Sigmoid colon (tissue), 7 donors: ENCODE measurements around the gene ASCL2. TPM values are rescaled to one million over a fixed set of nuclear protein-coding genes. Genes with fewer than 3 reads are reported as not detected.

Experiments
- DNase-seq: peaks from one replicate; pipeline ENCODE4 v3.0.0-alpha.2; 2019
- H3K27ac ChIP-seq, 4 donors: fragments of 200-600 bp; sonication (generic); one replicate each; pipeline ENCODE4 v1.5.1; 2016 to 2019; ENCODE audit warnings: mild to moderate bottlenecking in 1 of 4
- H3K27me3 ChIP-seq, 3 donors: fragments of 200-600 bp; sonication (generic); one replicate each; pipeline ENCODE4 v1.5.1; 2019; ENCODE audit warnings: mild to moderate bottlenecking in 1 of 3
- H3K36me3 ChIP-seq, 4 donors: fragments of 200-600 bp; sonication (generic); one replicate each; pipeline ENCODE4 v1.5.1; 2016 to 2019
- H3K4me1 ChIP-seq, 4 donors: fragments of 200-600 bp; sonication (generic); one replicate each; pipeline ENCODE4 v1.5.1; 2017 to 2019
- H3K4me3 ChIP-seq, 4 donors: fragments of 200-600 bp; sonication (generic); one replicate each; pipeline ENCODE4 v1.5.1; 2017 to 2019; ENCODE audit warnings: mild to moderate bottlenecking in 2 of 4, moderate library complexity in 1 of 4
- H3K9me3 ChIP-seq, 4 donors: fragments of 200-600 bp in 3 of 4; sonication (generic) in 3 of 4; one replicate each; pipeline versions ENCODE4 v1.5.1 to v1.6.1; 2013 to 2019
- CTCF ChIP-seq, 4 experiments: fragments of 450-650 bp in 3 of 4; fragments of 200-600 bp in 1 of 4; IDR thresholded peaks; one replicate each; pipeline ENCODE4 v1.5.1; 2016 to 2019; ENCODE audit warnings: antibody characterized with exemption in 4 of 4, mild to moderate bottlenecking in 3 of 4, moderate library complexity in 2 of 4
- EP300 ChIP-seq, 4 donors: sonication (generic); formaldehyde crosslinking; IDR thresholded peaks; one replicate each; pipeline ENCODE4 v1.6.1; 2017; ENCODE audit warnings: antibody characterized with exemption in 4 of 4
- POLR2A ChIP-seq, 2 donors: fragments of 450-650 bp; IDR thresholded peaks; one replicate each; pipeline ENCODE4 v1.6.1; 2016; ENCODE audit warnings: antibody characterized with exemption in 2 of 2, mild to moderate bottlenecking in 2 of 2, moderate library complexity in 2 of 2
- POLR2AphosphoS5 ChIP-seq, 4 donors: sonication (generic); formaldehyde crosslinking; IDR thresholded peaks; one replicate each; pipeline ENCODE4 v1.6.1; 2017; ENCODE audit warnings: antibody characterized with exemption in 4 of 4
- WGBS, 2 donors: extraction: QIAGEN DNeasy Blood & Tissue Kit; methylation state at CpG; one replicate each; pipeline ENCODE4 v1.1.7; 2013; 5-methylcytosine and 5-hydroxymethylcytosine counted together
- intact Hi-C: fragments of 100-400 bp; cut with DNase I; formaldehyde crosslinking; loops from one replicate; pipeline ENCODE4 v1.15.1; 2023
- polyA plus RNA-seq, 3 donors: library from polyadenylated mRNA; stranded (reverse); fragments of 200-250 nt; gene quantifications; one replicate each; pipeline ENCODE4 v1.2.3, GENCODE V29; 2013
- total RNA-seq, 4 donors: library from RNA; depleted of rRNA; stranded (reverse); fragments of >200 nt; gene quantifications; one replicate each; pipeline ENCODE4 v1.1.0, GENCODE V29; 2016
- donor health status: healthy with polysubstance abuse.
- donor health status: Bipolar disorder and iron deficiency.
- donor health status: healthy.

Gene ASCL2
- total and polyA plus RNA-seq, 7 donors: 0.28 to 4.8 (median 1.2) TPM; not detected in 2

GRCh38 chr11:2273311-2273710 lies 2.9 kb upstream of the ASCL2 start:
- H3K4me3 ChIP-seq: no peak overlapping the region
- 88 to 95% methylated on average over 15 of the region's 15 CpGs for WGBS, 2 donors
- TF ChIP-seq POLR2AphosphoS5 (IDR thresholded peaks at IDR 0.05) (no peak), POLR2A (IDR thresholded peaks at IDR 0.05) (no peak), CTCF (IDR thresholded peaks at IDR 0.05) (no peak), EP300 (IDR thresholded peaks at IDR 0.05) (no peak)
- DNase-seq: peak; percentile 25
- H3K27me3 ChIP-seq: peaks cover 36 to 53% (median 41%) of the 10 kb centered on the region in 3 donors
- H3K27ac ChIP-seq: no peak overlapping the region
- intact Hi-C loops: no loop called here
- H3K4me1 ChIP-seq: peaks cover 0 to 30% (median 28%) of the 10 kb centered on the region in 4 donors
- no peaks in the 10 kb centered on the region for H3K9me3 ChIP-seq
- H3K36me3 ChIP-seq: no peaks in the 10 kb centered on the region

GRCh38 chr11:2272946-2273280 lies 2.5 kb upstream of the ASCL2 start:
- H3K4me1 ChIP-seq: peaks cover 0 to 32% (median 28%) of the 10 kb centered on the region in 4 donors
- intact Hi-C loops: no loop called here
- H3K27me3 ChIP-seq: peaks cover 36 to 57% (median 45%) of the 10 kb centered on the region in 3 donors
- H3K9me3 ChIP-seq: no peaks in the 10 kb centered on the region
- no peaks in the 10 kb centered on the region for H3K36me3 ChIP-seq
- 89 to 92% methylated on average over 7 of the region's 7 CpGs for WGBS, 2 donors
- no peak for DNase-seq
- TF ChIP-seq EP300 (IDR thresholded peaks at IDR 0.05) (no peak), CTCF (IDR thresholded peaks at IDR 0.05) (no peak), POLR2A (IDR thresholded peaks at IDR 0.05) (no peak), POLR2AphosphoS5 (IDR thresholded peaks at IDR 0.05) (no peak)
- H3K4me3 ChIP-seq: no peak overlapping the region
- no peak overlapping the region for H3K27ac ChIP-seq

- Histone ChIP-seq H3K27ac (no peak overlapping the region), H3K27me3 (peaks cover 36 to 62% (median 49%) of the 10 kb centered on the region in 3 donors), H3K9me3 (no peaks in the 10 kb centered on the region), H3K36me3 (no peaks in the 10 kb centered on the region), H3K4me1 (peaks cover 0 to 32% (median 28%) of the 10 kb centered on the region in 4 donors), H3K4me3 (no peak overlapping the region)
- TF ChIP-seq POLR2A (IDR thresholded peaks at IDR 0.05) (no peak), CTCF (IDR thresholded peaks at IDR 0.05) (no peak), EP300 (IDR thresholded peaks at IDR 0.05) (no peak), POLR2AphosphoS5 (IDR thresholded peaks at IDR 0.05) (no peak)
- 82 to 92% methylated on average over 21 of the region's 21 CpGs for WGBS, 2 donors
- intact Hi-C loops: no loop called here
- DNase-seq: peak; percentile 50
Observed at GRCh38 chr11:2272228-2272945, 2.0 kb upstream of the ASCL2 start.

GRCh38 chr11:2271327-2272227 lies 1.2 kb upstream of the ASCL2 start:
- intact Hi-C loops: no loop called here
- Histone ChIP-seq H3K36me3 (no peaks in the 10 kb centered on the region), H3K4me3 (no peak overlapping the region), H3K27me3 (peaks cover 36 to 67% (median 49%) of the 10 kb centered on the region in 3 donors), H3K27ac (no peak overlapping the region), H3K9me3 (no peaks in the 10 kb centered on the region), H3K4me1 (peaks cover 0 to 32% (median 28%) of the 10 kb centered on the region in 4 donors)
- no peak for TF ChIP-seq POLR2AphosphoS5 (IDR thresholded peaks at IDR 0.05)
- no peak for TF ChIP-seq CTCF (IDR thresholded peaks at IDR 0.05)
- no peak for TF ChIP-seq EP300 (IDR thresholded peaks at IDR 0.05)
- TF ChIP-seq POLR2A (IDR thresholded peaks at IDR 0.05): no peak
- WGBS, 2 donors: 29 to 38% methylated on average over 45 of the region's 45 CpGs
- DNase-seq: peak; percentile 60
